GM12801 (cell line): ENCODE measurements around the gene KIF26B.

Experiments used
- CTCF ChIP-seq: IDR thresholded peaks from one replicate; pipeline ENCODE4 v1.5.1; 2011; ENCODE audit warnings: control low read depth; ENCODE audit not compliant: insufficient read length; ENCODE audit errors: extremely low read depth

The KIF26B gene

GRCh38 chr1:245679821-245680780 lies 525.3 kb downstream of the KIF26B start:
- TF ChIP-seq CTCF, result no peak

DNA sequence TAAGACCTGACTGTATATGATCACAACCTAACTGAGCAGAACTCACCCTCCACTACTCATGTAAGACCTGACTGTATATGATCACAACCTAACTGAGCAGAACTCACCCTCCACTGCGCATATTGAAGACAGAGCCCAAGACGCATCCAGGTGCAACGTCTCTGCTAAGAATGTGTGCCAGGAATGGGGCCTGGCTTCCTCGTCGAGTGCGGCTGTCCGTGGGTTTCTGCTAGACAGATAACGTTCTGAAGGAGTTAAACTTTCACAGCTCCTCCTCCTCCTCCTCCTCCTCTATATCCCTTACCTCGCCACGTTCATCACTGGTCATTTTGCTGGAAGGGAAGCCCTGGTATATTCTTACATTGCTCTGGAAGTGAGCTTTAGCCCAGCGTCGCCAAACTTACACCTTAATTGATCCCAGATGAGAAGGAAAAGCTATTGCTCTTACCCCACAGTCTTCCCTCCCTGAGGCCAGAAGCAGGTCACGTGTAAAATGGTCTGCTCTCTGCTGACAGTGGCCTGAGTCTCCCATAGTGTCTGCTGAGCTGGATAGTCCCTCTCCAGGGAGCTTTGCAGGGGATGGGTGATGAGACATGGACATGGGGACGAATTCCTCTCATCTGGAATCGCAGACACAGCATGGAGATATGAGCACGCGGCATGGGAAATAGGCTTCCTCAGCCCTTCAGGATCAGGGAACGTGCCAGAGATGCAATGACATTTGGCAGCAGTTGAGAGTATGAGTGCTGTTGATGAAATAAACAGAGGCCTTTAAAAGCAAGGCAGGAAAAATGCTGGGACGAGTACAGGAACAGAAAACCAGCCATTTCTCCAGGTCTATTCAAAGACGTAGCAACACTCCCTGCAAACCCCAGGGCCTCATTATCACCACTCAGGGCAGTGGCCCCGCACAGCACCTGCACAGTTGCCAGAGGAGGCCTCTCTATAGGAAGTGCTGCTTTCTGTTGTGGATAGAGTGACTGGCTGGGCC lies 528.1 kb downstream of the KIF26B start:
- no peak for TF ChIP-seq CTCF

GRCh38 chr1:245683676-245684075 lies 528.9 kb downstream of the KIF26B start:
- TF ChIP-seq CTCF, result no peak

DNA sequence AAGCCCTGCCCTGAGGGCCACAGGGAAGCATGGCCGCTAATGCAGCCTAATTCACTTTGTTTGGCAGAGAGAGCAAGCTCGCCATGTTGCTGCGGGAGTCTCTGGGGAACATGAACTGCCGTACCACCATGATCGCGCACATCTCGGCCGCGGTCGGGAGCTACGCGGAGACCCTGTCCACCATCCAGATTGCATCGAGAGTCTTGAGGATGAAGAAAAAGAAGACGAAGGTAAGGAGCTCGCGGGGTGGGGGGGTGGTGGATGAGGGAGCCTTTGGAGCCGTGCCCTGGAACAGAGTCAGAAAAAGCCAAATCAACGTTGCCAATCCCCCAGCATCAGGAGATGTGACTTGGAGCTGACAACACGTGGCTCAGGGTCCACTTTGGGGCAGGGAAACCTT lies 529.4 kb downstream of the KIF26B start:
- TF ChIP-seq CTCF, result no peak

DNA sequence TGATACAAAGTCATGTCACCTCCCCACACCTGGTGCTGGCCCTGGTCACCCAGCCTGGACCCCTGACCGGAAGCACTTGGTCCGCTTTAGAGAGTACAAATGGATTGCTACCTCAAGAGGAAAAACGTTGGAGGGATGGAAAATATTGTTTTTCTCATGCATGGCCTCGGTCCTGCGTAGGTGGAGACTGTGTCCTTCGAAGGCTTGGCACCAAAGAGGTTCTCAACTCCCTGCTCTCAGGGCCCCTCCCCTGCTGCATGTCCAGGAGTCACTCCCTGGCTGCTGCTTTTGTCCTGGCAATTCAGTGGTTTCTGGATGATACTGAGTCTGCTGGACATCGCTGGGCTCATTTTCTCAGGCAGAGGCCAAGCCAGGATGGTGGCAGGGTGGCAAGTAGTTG lies 529.8 kb downstream of the KIF26B start:
- TF ChIP-seq CTCF, result no peak

GRCh38 chr1:245685111-245685810 lies 530.5 kb downstream of the KIF26B start:
- TF ChIP-seq CTCF, result no peak

DNA sequence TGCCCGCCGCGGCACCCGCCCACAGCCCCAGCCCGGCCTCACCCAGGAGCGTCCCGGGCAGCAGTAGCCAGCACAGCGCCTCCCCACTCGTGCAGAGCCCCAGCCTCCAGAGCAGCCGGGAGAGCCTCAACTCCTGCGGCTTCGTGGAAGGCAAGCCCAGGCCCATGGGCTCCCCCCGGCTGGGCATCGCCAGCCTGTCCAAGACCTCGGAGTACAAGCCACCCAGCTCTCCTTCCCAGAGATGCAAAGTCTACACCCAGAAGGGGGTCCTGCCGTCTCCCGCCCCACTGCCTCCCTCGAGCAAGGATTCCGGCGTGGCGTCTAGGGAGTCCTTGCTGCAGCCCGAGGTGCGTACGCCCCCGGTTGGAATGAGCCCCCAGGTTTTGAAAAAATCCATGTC lies 531.2 kb downstream of the KIF26B start:
- no peak for TF ChIP-seq CTCF
